K562 (cell line): ENCODE data around the gene CCDC47. TPM values are rescaled to one million over a fixed set of nuclear protein-coding genes. Genes with fewer than 3 reads are reported as not detected.

Experiments
- ATAC-seq: fragments of 200-7000 bp; cut with Tn5 transposase; 3 replicates; pipeline ENCODE4 v1.9.1; 2020; ENCODE audit warnings: moderate library complexity
- BruUV-seq: library from RNA; stranded (reverse); fragments of 400-500 nt; replicated peaks from 2 replicates; lab custom pipeline; 2021; lab: Mats Ljungman, UMichigan
- CTCF ChIA-PET: fragments of 300-600 bp; formaldehyde crosslinking; extraction: SDS; loops from one replicate; lab custom pipeline; 2021; ENCODE audit warnings: low intra/inter-chr PET ratio; lab: Yijun Ruan, JAX
- POLR2A ChIA-PET: fragments of 300-600, 350-650 bp; sonication (Branson Sonifier 250); formaldehyde crosslinking; extraction: SDS; loops from one replicate; lab custom pipeline; 2021; ENCODE audit warnings: antibody characterized with exemption, inconsistent platforms; lab: Yijun Ruan, JAX
- DNase-seq, 4 experiments: peaks; one replicate each; pipeline versions ENCODE4 v3.0.0 to v3.0.0-alpha.2; 2011 to 2018; ENCODE audit warnings: low spot score in 3 of 4, mixed read lengths in 3 of 4; ENCODE audit errors: extremely low read depth in 1 of 4
- FAIRE-seq: peaks from 2 replicates; lab custom pipeline; 2011; peaks lifted over from hg19 to GRCh38; lab: Jason Lieb, UNC
- H2AFZ ChIP-seq: 2 replicates; pipeline ENCODE4 v1.6.0; 2011; ENCODE audit warnings: low read depth, low read length, control low read depth, inconsistent platforms
- H3K27ac ChIP-seq: fragments of 200-600 bp; 3 replicates; pipeline ENCODE4 v1.8.0; 2011; ENCODE audit warnings: low read depth, mild to moderate bottlenecking, control low read depth, inconsistent platforms, low read length, moderate library complexity, mixed read lengths; ENCODE audit errors: extremely low read depth
- H3K27me3 ChIP-seq, 2 experiments: fragments of 300-600 bp in 1 of 2; 2 replicates in 1 of 2; 3 replicates in 1 of 2; pipeline versions ENCODE4 v1.6.0 to v1.8.0; 2011; ENCODE audit warnings: inconsistent platforms in 2 of 2, low read length in 2 of 2, mild to moderate bottlenecking in 1 of 2, mixed read lengths in 1 of 2, moderate library complexity in 1 of 2; ENCODE audit not compliant: control insufficient read depth in 2 of 2, insufficient read depth in 2 of 2
- H3K36me3 ChIP-seq: fragments of 300-600 bp; 3 replicates; pipeline ENCODE4 v1.8.0; 2011; ENCODE audit warnings: mild to moderate bottlenecking, low read length, inconsistent platforms; ENCODE audit not compliant: control insufficient read depth, insufficient read depth
- H3K4me1 ChIP-seq, 2 experiments: fragments of 200-600 bp in 1 of 2; replicated peaks in 1 of 2; 2 replicates in 1 of 2; 3 replicates in 1 of 2; pipeline versions ENCODE4 v1.5.1 to v1.8.0; 2011; ENCODE audit warnings: inconsistent platforms in 2 of 2, low read length in 2 of 2, mild to moderate bottlenecking in 1 of 2, mixed read lengths in 1 of 2, moderate library complexity in 1 of 2; ENCODE audit not compliant: control insufficient read depth in 2 of 2, insufficient read depth in 2 of 2
- H3K4me2 ChIP-seq: 2 replicates; pipeline ENCODE4 v1.6.1; 2011; ENCODE audit warnings: low read length, control low read depth, inconsistent platforms, mixed read lengths; ENCODE audit not compliant: insufficient read depth
- H3K4me3 ChIP-seq: fragments of 200-600 bp; sonication (generic), shearing (Covaris generic); 2 replicates; pipeline ENCODE4 v1.5.1; 2016; ENCODE audit warnings: control low read depth, inconsistent platforms
- H3K79me2 ChIP-seq: fragments of 200-600 bp; 3 replicates; pipeline ENCODE4 v1.8.0; 2011; ENCODE audit warnings: low read length, inconsistent platforms; ENCODE audit not compliant: control insufficient read depth, insufficient read depth
- H3K9ac ChIP-seq, 2 experiments: 2 replicates each; pipeline versions ENCODE4 v1.6.0 to v1.6.1; 2011; ENCODE audit warnings: low read depth in 2 of 2, low read length in 2 of 2, control low read depth in 1 of 2, inconsistent platforms in 1 of 2, mild to moderate bottlenecking in 1 of 2, mixed read lengths in 1 of 2; ENCODE audit not compliant: insufficient read depth in 1 of 2
- H3K9me1 ChIP-seq: one replicate; pipeline ENCODE4 v1.6.0; 2011; ENCODE audit warnings: inconsistent platforms, mild to moderate bottlenecking, low read length, moderate library complexity; ENCODE audit not compliant: control insufficient read depth, insufficient read depth
- H3K9me3 ChIP-seq: replicated peaks from 2 replicates; pipeline ENCODE4 v1.5.1; 2011; ENCODE audit warnings: low read depth, low read length, inconsistent platforms; ENCODE audit not compliant: control insufficient read depth, insufficient read depth
- H4K20me1 ChIP-seq: replicated peaks from 2 replicates; pipeline ENCODE4 v1.6.1; 2011; ENCODE audit warnings: low read length, inconsistent platforms, mixed read lengths; ENCODE audit not compliant: control insufficient read depth, insufficient read depth
- CBX8 ChIP-seq: fragments of 200-600 bp; sonication (generic); IDR thresholded peaks from 2 replicates; pipeline ENCODE4 v1.6.1; 2012; ENCODE audit warnings: borderline replicate concordance, mixed run types, low read depth, mild to moderate bottlenecking, moderate library complexity, mixed read lengths, low read length, control low read depth, inconsistent platforms; ENCODE audit not compliant: poor library complexity, severe bottlenecking; ENCODE audit errors: extremely low read depth
- FIP1L1 ChIP-seq: fragments of 200-400 bp; formaldehyde crosslinking; IDR thresholded peaks from 2 replicates; pipeline ENCODE4 v1.6.1; 2018; ENCODE audit warnings: mild to moderate bottlenecking, low read depth, low read length; ENCODE audit not compliant: poor library complexity, severe bottlenecking
- GTF2E2 ChIP-seq: fragments of 200-800 bp; sonication (Bioruptor generic); IDR thresholded peaks from 2 replicates; pipeline ENCODE4 v1.6.1; 2016; ENCODE audit warnings: missing genetic modification characterization, missing compliant biosample characterization
- MTA1 ChIP-seq: fragments of 450-650 bp; IDR thresholded peaks from 2 replicates; pipeline ENCODE4 v1.6.1; 2017; ENCODE audit warnings: borderline replicate concordance
- NFIC ChIP-seq: fragments of 450-650 bp; IDR thresholded peaks from 2 replicates; pipeline ENCODE4 v1.6.1; 2017; ENCODE audit warnings: mild to moderate bottlenecking, inconsistent platforms
- PCBP1 ChIP-seq: fragments of 200-400 bp; formaldehyde crosslinking; IDR thresholded peaks from 2 replicates; pipeline ENCODE4 v1.6.1; 2018; ENCODE audit warnings: mild to moderate bottlenecking, low read depth, low read length; ENCODE audit not compliant: poor library complexity, severe bottlenecking
- SP1 ChIP-seq: sonication (generic); formaldehyde crosslinking; IDR thresholded peaks from 2 replicates; pipeline ENCODE4 v1.8.1; 2022; ENCODE audit warnings: mild to moderate bottlenecking, missing genetic modification reagents
- TAF1 ChIP-seq: IDR thresholded peaks from 2 replicates; pipeline ENCODE4 v1.6.1; 2011; ENCODE audit warnings: mild to moderate bottlenecking, low read length, moderate library complexity; ENCODE audit not compliant: insufficient read depth, control insufficient read depth, severe bottlenecking; ENCODE audit errors: extremely low read depth
- TEAD4 ChIP-seq, 2 experiments: sonication (generic) in 1 of 2; formaldehyde crosslinking in 1 of 2; IDR thresholded peaks; 2 replicates each; pipeline versions ENCODE4 v1.6.1 to v1.8.0; 2012 to 2022; ENCODE audit warnings: borderline replicate concordance in 1 of 2, inconsistent platforms in 1 of 2, low read length in 1 of 2, mild to moderate bottlenecking in 1 of 2, missing genetic modification reagents in 1 of 2
- ZFPM2 ChIP-seq: fragments of 250-450 bp; sonication (Bioruptor Pico); IDR thresholded peaks from 2 replicates; pipeline ENCODE4 v1.5.1; 2022; ENCODE audit warnings: mild to moderate bottlenecking
- WGBS: fragments of 100-300 bp; shearing (Covaris generic); methylation state at CpG from one replicate; pipeline ENCODE4 v1.1.6; 2016; ENCODE audit warnings: low coverage, mixed read lengths; ENCODE audit not compliant: insufficient coverage; ENCODE audit errors: missing lambda C conversion rate; 5-methylcytosine and 5-hydroxymethylcytosine counted together
- in situ Hi-C: fragments of 300-500 bp; cut with MboI; formaldehyde crosslinking; loops from 4 replicates; pipeline ENCODE4 v1.15.0; 2018; ENCODE audit warnings: inconsistent platforms, mixed read lengths
- intact Hi-C: fragments of 100-400 bp; cut with micrococcal nuclease; formaldehyde crosslinking; loops from 2 replicates; pipeline ENCODE4 v1.14.2; 2022
- polyA plus RNA-seq, 8 experiments: library from polyadenylated mRNA; depleted of rRNA in 4 of 8; stranded (reverse) in 5 of 8; unstranded in 3 of 8; fragments of >200 nt; fragmentation: Nextera tagmentation in 2 of 8; fragmentation: Illumina TruSeq in 1 of 8; extraction: Ambion mirVana in 2 of 8; extraction: Trizol in 1 of 8; gene quantifications; 2 replicates each; pipeline versions ENCODE4 v1.2.1 to v1.2.3, GENCODE V29; 2011 to 2014; ENCODE audit warnings: inconsistent platforms in 1 of 8, missing spikeins in 1 of 8
- total RNA-seq, 7 experiments: library from RNA; depleted of rRNA in 6 of 7; stranded (reverse); fragments of >200 nt in 6 of 7; fragmentation: Illumina TruSeq in 2 of 7; extraction: Trizol in 2 of 7; gene quantifications; 2 replicates each; pipeline versions ENCODE4 v1.2.1 to v1.2.3, GENCODE V29; 2011 to 2021; ENCODE audit warnings: low replicate concordance in 1 of 7
- TF ChIP-seq, protein P1 (sequence below), 3 experiments: IDR thresholded peaks in 2 of 3; conservative IDR thresholded peaks in 1 of 3; 2 replicates each; pipeline ENCODE4 v1.5.1; 2011 to 2012; ENCODE audit warnings: low read length in 3 of 3, mild to moderate bottlenecking in 3 of 3, control low read depth in 2 of 3, improper control_type of control experiment in 1 of 3, inconsistent platforms in 1 of 3, low read depth in 1 of 3, mixed read lengths in 1 of 3, moderate library complexity in 1 of 3; ENCODE audit not compliant: insufficient read depth in 2 of 3
- TF ChIP-seq, protein P2 (sequence below): sonication (generic); formaldehyde crosslinking; IDR thresholded peaks from 2 replicates; pipeline ENCODE4 v1.8.1; 2022; ENCODE audit warnings: missing genetic modification reagents
- TF ChIP-seq, protein P3 (sequence below): sonication (generic); formaldehyde crosslinking; IDR thresholded peaks from 2 replicates; pipeline ENCODE4 v1.8.0; 2023; ENCODE audit warnings: mild to moderate bottlenecking, missing genetic modification reagents

The CCDC47 gene
- total and polyA plus RNA-seq, 9 of the 15 experiments (the other 6 are each of a cell fraction or from before 2014, with no cell fraction given), result 15.5 to 162 (median 122) TPM

DNA sequence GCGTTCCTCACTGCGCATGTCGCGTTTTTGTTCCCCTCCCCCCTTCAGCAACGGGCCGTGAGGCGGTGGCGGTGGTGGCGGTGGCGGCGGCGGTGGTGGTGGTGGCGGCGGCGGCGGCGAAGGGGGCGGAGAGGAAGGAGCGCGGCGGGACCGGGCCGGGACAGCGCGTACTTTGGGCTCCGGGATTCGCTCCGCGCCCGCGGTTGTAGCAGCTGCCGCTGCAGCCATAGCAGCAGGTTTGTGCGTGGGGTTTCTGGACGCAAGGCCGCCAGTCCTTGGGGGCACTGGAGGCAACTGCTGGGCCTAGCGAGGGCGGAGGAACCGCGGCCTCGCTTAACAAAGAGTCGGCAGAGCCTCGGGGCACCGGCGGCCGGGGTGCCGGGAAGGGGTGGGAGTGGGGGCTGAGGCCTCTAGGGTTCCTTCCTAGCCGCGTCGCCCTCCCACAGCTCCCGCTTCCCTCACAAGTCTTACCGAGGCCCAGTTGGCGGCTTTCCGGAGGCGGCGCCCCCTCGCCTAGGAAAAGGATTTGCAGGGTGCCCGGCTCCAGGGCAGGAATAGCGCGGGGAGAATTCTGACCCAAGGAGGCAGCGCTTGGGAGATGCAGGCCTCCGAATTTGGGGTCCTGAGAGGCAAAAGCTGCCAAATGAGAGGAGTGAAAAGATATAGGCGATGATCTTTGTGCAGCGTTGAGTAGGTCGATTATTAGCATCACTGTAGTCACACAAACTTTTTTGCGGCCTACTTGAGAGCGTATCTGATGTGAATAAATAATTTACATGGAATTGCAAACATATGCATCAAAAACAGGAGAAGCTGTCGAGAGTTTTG lies 958 bp upstream of the CCDC47 start, which contains the start of gene DDX42:
DDX42 (plus strand) TSS at position 30 of the 828 bp plus-strand sequence. CDS start 12,880 bp downstream, outside the sequence.
- Histone ChIP-seq H3K9ac (peak within 1 kb of the TSS; percentile 98 to 99), H2AFZ (peak within 1 kb of the TSS; percentile 86), H4K20me1 (peaks cover 24% of the 10 kb centered on the region), H3K36me3 (peaks cover 49% of the 10 kb centered on the region), H3K27me3 (no peaks in the 10 kb centered on the region), H3K4me2 (peak within 1 kb of the TSS; percentile 93), H3K4me1 (peaks cover 9 to 24% of the 10 kb centered on the region in 2 experiments), H3K9me3 (no peaks in the 10 kb centered on the region), H3K27ac (peak within 1 kb of the TSS; percentile 99), H3K9me1 (no peaks in the 10 kb centered on the region), H3K79me2 (peaks cover 97% of the 10 kb centered on the region), H3K4me3 (peak within 1 kb of the TSS; percentile 84)
- ATAC-seq (peak; percentile 34), FAIRE-seq (no peak), DNase-seq (peak; percentile 54 to 83 (median 72))
- in situ Hi-C loops (no loop called here), intact Hi-C loops (loop anchor here (5.0 to 10.0 kb wide), 3 partner anchors 152 to 370 kb away; partner anchors contain the start of genes DCAF7 and MAP3K3)
- WGBS, result under 1% methylated on average over 39 of the region's 67 CpGs
- no TSS peak for BruUV-seq
- ChIA-PET POLR2A (interaction anchor here (0.6 to 5.4 kb wide), 30 partner anchors 9 to 349 kb away, joined by 3 to 82 read pairs (median 6); partner anchors contain the start of genes FTSJ3, PSMC5 and STRADA), CTCF (no interaction called here)
- TF ChIP-seq MTA1 (no peak), CBX8 (no peak), SP1 (no peak), TAF1 (peak; percentile 86), NFIC (0 out of 2 replicates have a peak, but pooled peaks have one; percentile 20), ZFPM2 (CRISPR knock-in tag) (no peak), GTF2E2 (peak; percentile 62; the same call in 1 of the 2 replicates), FIP1L1 (peak; percentile 24), TEAD4 (IDR thresholded peaks at IDR 0.05; ENCODE audit: low read length) (no peak), TEAD4 (CRISPR knock-in tag; IDR thresholded peaks at IDR 0.05; ENCODE audit: borderline replicate concordance) (no peak), PCBP1 (peak; percentile 47)
- TF ChIP-seq, protein P1, sequence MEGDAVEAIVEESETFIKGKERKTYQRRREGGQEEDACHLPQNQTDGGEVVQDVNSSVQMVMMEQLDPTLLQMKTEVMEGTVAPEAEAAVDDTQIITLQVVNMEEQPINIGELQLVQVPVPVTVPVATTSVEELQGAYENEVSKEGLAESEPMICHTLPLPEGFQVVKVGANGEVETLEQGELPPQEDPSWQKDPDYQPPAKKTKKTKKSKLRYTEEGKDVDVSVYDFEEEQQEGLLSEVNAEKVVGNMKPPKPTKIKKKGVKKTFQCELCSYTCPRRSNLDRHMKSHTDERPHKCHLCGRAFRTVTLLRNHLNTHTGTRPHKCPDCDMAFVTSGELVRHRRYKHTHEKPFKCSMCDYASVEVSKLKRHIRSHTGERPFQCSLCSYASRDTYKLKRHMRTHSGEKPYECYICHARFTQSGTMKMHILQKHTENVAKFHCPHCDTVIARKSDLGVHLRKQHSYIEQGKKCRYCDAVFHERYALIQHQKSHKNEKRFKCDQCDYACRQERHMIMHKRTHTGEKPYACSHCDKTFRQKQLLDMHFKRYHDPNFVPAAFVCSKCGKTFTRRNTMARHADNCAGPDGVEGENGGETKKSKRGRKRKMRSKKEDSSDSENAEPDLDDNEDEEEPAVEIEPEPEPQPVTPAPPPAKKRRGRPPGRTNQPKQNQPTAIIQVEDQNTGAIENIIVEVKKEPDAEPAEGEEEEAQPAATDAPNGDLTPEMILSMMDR (IDR thresholded peaks at IDR 0.05 in 2 of 3, conservative IDR thresholded peaks at IDR 0.05 in 1 of 3; ENCODE audit: insufficient read depth in 2 of 3, low read depth in 1 of 3, low read length in 3 of 3), result peak in 2 of 3 experiments; percentile 12 to 21; a peak in 2 of 6 replicates
- TF ChIP-seq, protein P2, sequence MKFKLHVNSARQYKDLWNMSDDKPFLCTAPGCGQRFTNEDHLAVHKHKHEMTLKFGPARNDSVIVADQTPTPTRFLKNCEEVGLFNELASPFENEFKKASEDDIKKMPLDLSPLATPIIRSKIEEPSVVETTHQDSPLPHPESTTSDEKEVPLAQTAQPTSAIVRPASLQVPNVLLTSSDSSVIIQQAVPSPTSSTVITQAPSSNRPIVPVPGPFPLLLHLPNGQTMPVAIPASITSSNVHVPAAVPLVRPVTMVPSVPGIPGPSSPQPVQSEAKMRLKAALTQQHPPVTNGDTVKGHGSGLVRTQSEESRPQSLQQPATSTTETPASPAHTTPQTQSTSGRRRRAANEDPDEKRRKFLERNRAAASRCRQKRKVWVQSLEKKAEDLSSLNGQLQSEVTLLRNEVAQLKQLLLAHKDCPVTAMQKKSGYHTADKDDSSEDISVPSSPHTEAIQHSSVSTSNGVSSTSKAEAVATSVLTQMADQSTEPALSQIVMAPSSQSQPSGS (CRISPR knock-in tag), result no peak
- TF ChIP-seq, protein P3, sequence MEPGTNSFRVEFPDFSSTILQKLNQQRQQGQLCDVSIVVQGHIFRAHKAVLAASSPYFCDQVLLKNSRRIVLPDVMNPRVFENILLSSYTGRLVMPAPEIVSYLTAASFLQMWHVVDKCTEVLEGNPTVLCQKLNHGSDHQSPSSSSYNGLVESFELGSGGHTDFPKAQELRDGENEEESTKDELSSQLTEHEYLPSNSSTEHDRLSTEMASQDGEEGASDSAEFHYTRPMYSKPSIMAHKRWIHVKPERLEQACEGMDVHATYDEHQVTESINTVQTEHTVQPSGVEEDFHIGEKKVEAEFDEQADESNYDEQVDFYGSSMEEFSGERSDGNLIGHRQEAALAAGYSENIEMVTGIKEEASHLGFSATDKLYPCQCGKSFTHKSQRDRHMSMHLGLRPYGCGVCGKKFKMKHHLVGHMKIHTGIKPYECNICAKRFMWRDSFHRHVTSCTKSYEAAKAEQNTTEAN (CRISPR knock-in tag), result 0 out of 2 replicates have a peak, but pooled peaks have one; percentile 58
